ENCODE results near the gene CHMP4A. TPM values are rescaled to one million over a fixed set of nuclear protein-coding genes. Genes with fewer than 3 reads are reported as not detected.

CHMP4A gene
- total and polyA plus RNA-seq, 2 of the 13 experiments (the other 11 are each of a cell fraction or from before 2014, with no cell fraction given), result 83.6 to 113 TPM

- TF ChIP-seq, protein P1, sequence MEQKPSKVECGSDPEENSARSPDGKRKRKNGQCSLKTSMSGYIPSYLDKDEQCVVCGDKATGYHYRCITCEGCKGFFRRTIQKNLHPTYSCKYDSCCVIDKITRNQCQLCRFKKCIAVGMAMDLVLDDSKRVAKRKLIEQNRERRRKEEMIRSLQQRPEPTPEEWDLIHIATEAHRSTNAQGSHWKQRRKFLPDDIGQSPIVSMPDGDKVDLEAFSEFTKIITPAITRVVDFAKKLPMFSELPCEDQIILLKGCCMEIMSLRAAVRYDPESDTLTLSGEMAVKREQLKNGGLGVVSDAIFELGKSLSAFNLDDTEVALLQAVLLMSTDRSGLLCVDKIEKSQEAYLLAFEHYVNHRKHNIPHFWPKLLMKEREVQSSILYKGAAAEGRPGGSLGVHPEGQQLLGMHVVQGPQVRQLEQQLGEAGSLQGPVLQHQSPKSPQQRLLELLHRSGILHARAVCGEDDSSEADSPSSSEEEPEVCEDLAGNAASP (CRISPR knock-in tag; IDR thresholded peaks at IDR 0.05; ENCODE audit: borderline replicate concordance), result peak; percentile 99
- TF ChIP-seq ZNF446 (CRISPR knock-in tag; IDR thresholded peaks at IDR 0.05) (no peak), CHD2 (IDR thresholded peaks at IDR 0.05; ENCODE audit: low read depth, low read length) (no peak; the same call in 1 of the 2 replicates), FOXK2 (IDR thresholded peaks at IDR 0.05) (no peak), ZMYM4 (CRISPR knock-in tag; IDR thresholded peaks at IDR 0.05) (peak; percentile 98), JDP2 (CRISPR knock-in tag; IDR thresholded peaks at IDR 0.05; ENCODE audit: borderline replicate concordance) (no peak), ELK4 (CRISPR knock-in tag; IDR thresholded peaks at IDR 0.05; ENCODE audit: borderline replicate concordance) (no peak; the same call in 1 of the 2 replicates), NCOA5 (CRISPR knock-in tag; IDR thresholded peaks at IDR 0.05) (no peak; the same call in 1 of the 2 replicates), SNAPC4 (CRISPR knock-in tag; IDR thresholded peaks at IDR 0.05) (peak; percentile 33), BHLHE40 (IDR thresholded peaks at IDR 0.05; ENCODE audit: low read length) (peak; percentile 79), KDM2A (CRISPR knock-in tag; IDR thresholded peaks at IDR 0.05; ENCODE audit: borderline replicate concordance, low read depth) (peak; percentile 99), ZNF710 (CRISPR knock-in tag; IDR thresholded peaks at IDR 0.05; ENCODE audit: borderline replicate concordance) (peak; percentile 76; the same call in 1 of the 2 replicates)
- TF ChIP-seq, protein P2, sequence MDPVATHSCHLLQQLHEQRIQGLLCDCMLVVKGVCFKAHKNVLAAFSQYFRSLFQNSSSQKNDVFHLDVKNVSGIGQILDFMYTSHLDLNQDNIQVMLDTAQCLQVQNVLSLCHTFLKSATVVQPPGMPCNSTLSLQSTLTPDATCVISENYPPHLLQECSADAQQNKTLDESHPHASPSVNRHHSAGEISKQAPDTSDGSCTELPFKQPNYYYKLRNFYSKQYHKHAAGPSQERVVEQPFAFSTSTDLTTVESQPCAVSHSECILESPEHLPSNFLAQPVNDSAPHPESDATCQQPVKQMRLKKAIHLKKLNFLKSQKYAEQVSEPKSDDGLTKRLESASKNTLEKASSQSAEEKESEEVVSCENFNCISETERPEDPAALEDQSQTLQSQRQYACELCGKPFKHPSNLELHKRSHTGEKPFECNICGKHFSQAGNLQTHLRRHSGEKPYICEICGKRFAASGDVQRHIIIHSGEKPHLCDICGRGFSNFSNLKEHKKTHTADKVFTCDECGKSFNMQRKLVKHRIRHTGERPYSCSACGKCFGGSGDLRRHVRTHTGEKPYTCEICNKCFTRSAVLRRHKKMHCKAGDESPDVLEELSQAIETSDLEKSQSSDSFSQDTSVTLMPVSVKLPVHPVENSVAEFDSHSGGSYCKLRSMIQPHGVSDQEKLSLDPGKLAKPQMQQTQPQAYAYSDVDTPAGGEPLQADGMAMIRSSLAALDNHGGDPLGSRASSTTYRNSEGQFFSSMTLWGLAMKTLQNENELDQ (CRISPR knock-in tag; IDR thresholded peaks at IDR 0.05; ENCODE audit: borderline replicate concordance), result peak; percentile 90; the same call in 1 of the 2 replicates
These were observed 52.2 kb downstream of the CHMP4A start, which contains the start of gene IRF9 (continued) for GRCh38 chr14:24160850-24161804.

Data from HepG2 (cell line).